Measurements from ENCODE around the gene KCTD15.

DNA sequence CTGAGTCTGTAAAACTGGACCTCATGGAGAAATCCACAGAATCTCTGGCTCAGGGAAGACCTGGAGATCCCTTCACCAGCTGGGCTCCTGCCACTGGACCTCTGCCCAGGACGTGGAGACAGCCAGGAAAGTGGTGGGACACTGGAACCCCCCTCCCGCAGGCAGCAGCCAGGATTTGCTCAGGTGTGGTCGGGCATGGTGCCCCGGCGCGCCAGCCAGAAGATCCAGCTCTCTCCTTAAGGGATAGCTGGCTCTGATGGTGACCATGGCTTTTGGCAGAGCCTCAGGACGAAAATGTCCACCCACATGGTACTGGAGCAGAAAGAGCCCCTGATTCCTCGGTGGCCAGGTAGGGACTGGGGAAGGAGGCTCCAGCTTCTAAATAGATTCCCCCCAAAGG, 26.6 kb upstream of the KCTD15 start:
- TF ChIP-seq EP300 (IDR thresholded peaks at IDR 0.05) (no peak), POLR2AphosphoS5 (IDR thresholded peaks at IDR 0.05) (no peak), POLR2A (IDR thresholded peaks at IDR 0.05) (no peak)
- TF ChIP-seq, protein P1, sequence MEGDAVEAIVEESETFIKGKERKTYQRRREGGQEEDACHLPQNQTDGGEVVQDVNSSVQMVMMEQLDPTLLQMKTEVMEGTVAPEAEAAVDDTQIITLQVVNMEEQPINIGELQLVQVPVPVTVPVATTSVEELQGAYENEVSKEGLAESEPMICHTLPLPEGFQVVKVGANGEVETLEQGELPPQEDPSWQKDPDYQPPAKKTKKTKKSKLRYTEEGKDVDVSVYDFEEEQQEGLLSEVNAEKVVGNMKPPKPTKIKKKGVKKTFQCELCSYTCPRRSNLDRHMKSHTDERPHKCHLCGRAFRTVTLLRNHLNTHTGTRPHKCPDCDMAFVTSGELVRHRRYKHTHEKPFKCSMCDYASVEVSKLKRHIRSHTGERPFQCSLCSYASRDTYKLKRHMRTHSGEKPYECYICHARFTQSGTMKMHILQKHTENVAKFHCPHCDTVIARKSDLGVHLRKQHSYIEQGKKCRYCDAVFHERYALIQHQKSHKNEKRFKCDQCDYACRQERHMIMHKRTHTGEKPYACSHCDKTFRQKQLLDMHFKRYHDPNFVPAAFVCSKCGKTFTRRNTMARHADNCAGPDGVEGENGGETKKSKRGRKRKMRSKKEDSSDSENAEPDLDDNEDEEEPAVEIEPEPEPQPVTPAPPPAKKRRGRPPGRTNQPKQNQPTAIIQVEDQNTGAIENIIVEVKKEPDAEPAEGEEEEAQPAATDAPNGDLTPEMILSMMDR (IDR thresholded peaks at IDR 0.05) = no peak

Data from upper lobe of left lung (tissue), 4 donors.